Measurements from ENCODE around the gene KIF26B. TPM values are rescaled to one million over a fixed set of nuclear protein-coding genes. Genes with fewer than 3 reads are reported as not detected.
"Not testable (repeated sequence)": the region's sequence is repeated elsewhere in the genome, so short reads cannot be mapped to it uniquely, and the experiment has no call there.

KIF26B gene
- total RNA-seq, 1 experiment from 2014 or later = 1.2 TPM

GRCh38 chr1:245694753-245695195, 540.0 kb downstream of the KIF26B start (continued):
- TF ChIP-seq ZNF532 (CRISPR knock-in tag; IDR thresholded peaks at IDR 0.05; ENCODE audit: borderline replicate concordance) (no peak), E2F1 (CRISPR knock-in tag; IDR thresholded peaks at IDR 0.05) (no peak), ZNF425 (CRISPR knock-in tag; conservative IDR thresholded peaks at IDR 0.05) (no peak), MYBL2 (CRISPR knock-in tag; IDR thresholded peaks at IDR 0.05) (no peak), EMX1 (CRISPR knock-in tag; IDR thresholded peaks at IDR 0.05) (no peak), ZNF396 (CRISPR knock-in tag; IDR thresholded peaks at IDR 0.05; ENCODE audit: borderline replicate concordance) (no peak), GRHL2 (CRISPR knock-in tag; IDR thresholded peaks at IDR 0.05; ENCODE audit: insufficient replicate concordance, severe bottlenecking) (no peak), E2F4 (CRISPR knock-in tag; IDR thresholded peaks at IDR 0.05; ENCODE audit: borderline replicate concordance, low read depth) (no peak)

GRCh38 chr1:245695211-245695610, 540.4 kb downstream of the KIF26B start:
- TF ChIP-seq JUN (CRISPR knock-in tag; IDR thresholded peaks at IDR 0.05) = no peak
- CTCF ChIA-PET = no interaction called here
- ATAC-seq = no peak

GRCh38 chr1:245695701-245696100, 540.9 kb downstream of the KIF26B start:
- H3K27me3 Mint-ChIP-seq (ENCODE audit: low read depth); H3K36me3 Mint-ChIP-seq; H3K4me3 Mint-ChIP-seq; POLR2A ChIA-PET; H3K4me1 Mint-ChIP-seq; H3K27ac Mint-ChIP-seq; DNase-seq (ENCODE audit: low spot score); CTCF ChIA-PET; ATAC-seq; H3K9me3 Mint-ChIP-seq: not testable (repeated sequence)

More at GRCh38 chr1:245695211-245695610, 540.4 kb downstream of the KIF26B start:
- Mint-ChIP-seq H3K4me3 (no peak overlapping the region), H3K27me3 (ENCODE audit: low read depth) (no peaks in the 10 kb centered on the region), H3K4me1 (no peaks in the 10 kb centered on the region), H3K27ac (no peak overlapping the region), H3K9me3 (no peaks in the 10 kb centered on the region), H3K36me3 (no peaks in the 10 kb centered on the region)
- POLR2A ChIA-PET = no interaction called here
- DNase-seq (ENCODE audit: low spot score) = no peak

- no peaks in the 10 kb centered on the region; the same call in 1 of the 2 replicates for H3K27me3 Mint-ChIP-seq (ENCODE audit: low read depth)
- CTCF ChIA-PET = interaction anchor here (0.8 to 1.0 kb wide), 2 partner anchors 10 to 190 kb away, joined by 3 read pairs; no protein-coding TSS in a partner anchor
- no peak for DNase-seq (ENCODE audit: low spot score)
- H3K36me3 Mint-ChIP-seq = no peaks in the 10 kb centered on the region
- H3K4me3 Mint-ChIP-seq = no peak overlapping the region
- POLR2A ChIA-PET = no interaction called here
- no peak for ATAC-seq
- H3K4me1 Mint-ChIP-seq = no peaks in the 10 kb centered on the region
- no peak overlapping the region for H3K27ac Mint-ChIP-seq
- H3K9me3 Mint-ChIP-seq = no peaks in the 10 kb centered on the region
- TF ChIP-seq CDX4 (CRISPR knock-in tag; IDR thresholded peaks at IDR 0.05; ENCODE audit: borderline replicate concordance) (no peak), NR1H2 (CRISPR knock-in tag; IDR thresholded peaks at IDR 0.05) (no peak), RELA (CRISPR knock-in tag; IDR thresholded peaks at IDR 0.05; ENCODE audit: borderline replicate concordance) (no peak), MXD4 (CRISPR knock-in tag; IDR thresholded peaks at IDR 0.05; ENCODE audit: borderline replicate concordance) (no peak), NR3C1 (CRISPR knock-in tag; conservative IDR thresholded peaks at IDR 0.05; ENCODE audit: low read depth) (no peak), STAT6 (CRISPR knock-in tag; conservative IDR thresholded peaks at IDR 0.05; ENCODE audit: low read depth) (no peak), ZBTB21 (CRISPR knock-in tag; IDR thresholded peaks at IDR 0.05; ENCODE audit: borderline replicate concordance) (no peak), ZNF232 (CRISPR knock-in tag; IDR thresholded peaks at IDR 0.05) (no peak), SOX15 (CRISPR knock-in tag; IDR thresholded peaks at IDR 0.05) (no peak), HMGA2 (CRISPR knock-in tag; IDR thresholded peaks at IDR 0.05) (no peak)
Observed at GRCh38 chr1:245698116-245698515, 543.3 kb downstream of the KIF26B start.
